Activated T-helper 2 cell treated with anti-CD3 and anti-CD28 coated beads, Interferon-gamma antibody, Interleukin-2, Interleukin-4, amounts not matched to agents 10 μg/mL and 5 μg/mL and 100 μg/mL, durations not matched to agents 14 hours and 24 hours and 36 hours (primary cell): ENCODE measurements around the gene MRTFB. TPM values are rescaled to one million over a fixed set of nuclear protein-coding genes. Genes with fewer than 3 reads are reported as not detected.
"Not testable (repeated sequence)": the region's sequence is repeated elsewhere in the genome, so short reads cannot be mapped to it uniquely, and the experiment has no call there.

Source experiments
- DNase-seq: peaks from one replicate; pipeline ENCODE4 v3.0.0; 2021; ENCODE audit warnings: low spot score
- H3K27ac Mint-ChIP-seq: one replicate; pipeline ENCODE4 v1.8.0; 2021; ENCODE audit warnings: mixed read lengths
- H3K27me3 Mint-ChIP-seq: one replicate; pipeline ENCODE4 v1.8.0; 2021; ENCODE audit warnings: low read depth, mixed read lengths
- H3K36me3 Mint-ChIP-seq: one replicate; pipeline ENCODE4 v1.8.0; 2021; ENCODE audit warnings: low read depth, mixed read lengths
- H3K4me1 Mint-ChIP-seq: one replicate; pipeline ENCODE4 v1.8.0; 2021; ENCODE audit warnings: low read depth, mixed read lengths
- H3K4me3 Mint-ChIP-seq: one replicate; pipeline ENCODE4 v1.8.0; 2021; ENCODE audit warnings: low read depth, mild to moderate bottlenecking, moderate library complexity, mixed read lengths
- H3K9me3 Mint-ChIP-seq: one replicate; pipeline ENCODE4 v1.8.0; 2021; ENCODE audit warnings: mixed read lengths
- intact Hi-C: fragments of 100-400 bp; cut with micrococcal nuclease; formaldehyde crosslinking; loops from one replicate; pipeline ENCODE4 v1.15.1; 2023
- total RNA-seq: library from RNA; stranded (reverse); gene quantifications from 2 replicates; pipeline ENCODE4 v1.2.3, GENCODE V29; 2022

The MRTFB gene
- total RNA-seq, 1 donor from 2014 or later: 13.7 TPM

DNA sequence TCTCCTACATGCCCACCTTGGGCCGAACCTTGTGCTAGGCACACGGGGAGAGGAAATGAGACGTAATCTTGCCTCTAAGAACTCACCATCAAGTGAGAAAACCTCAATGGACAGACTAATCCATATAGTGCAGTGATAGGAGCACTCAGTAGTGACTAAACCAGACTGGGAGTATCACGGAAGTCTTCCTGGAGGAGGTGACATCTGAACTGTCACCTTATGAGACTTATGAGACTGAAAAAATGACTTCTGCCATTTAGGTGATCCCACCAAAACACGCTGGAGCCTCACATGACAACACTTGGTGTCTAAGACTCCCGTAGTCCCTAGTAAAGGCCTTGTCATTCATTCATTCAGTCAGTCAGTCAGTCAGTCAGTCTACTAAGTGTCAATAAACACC, 27.3 kb upstream of the MRTFB start:
- Mint-ChIP-seq H3K4me3 (no peak overlapping the region), H3K27me3 (no peaks in the 10 kb centered on the region), H3K4me1 (peaks cover 4% of the 10 kb centered on the region), H3K36me3 (no peaks in the 10 kb centered on the region), H3K9me3 (no peaks in the 10 kb centered on the region), H3K27ac (no peak overlapping the region)
- intact Hi-C loops: no loop called here
- DNase-seq: no peak

DNA sequence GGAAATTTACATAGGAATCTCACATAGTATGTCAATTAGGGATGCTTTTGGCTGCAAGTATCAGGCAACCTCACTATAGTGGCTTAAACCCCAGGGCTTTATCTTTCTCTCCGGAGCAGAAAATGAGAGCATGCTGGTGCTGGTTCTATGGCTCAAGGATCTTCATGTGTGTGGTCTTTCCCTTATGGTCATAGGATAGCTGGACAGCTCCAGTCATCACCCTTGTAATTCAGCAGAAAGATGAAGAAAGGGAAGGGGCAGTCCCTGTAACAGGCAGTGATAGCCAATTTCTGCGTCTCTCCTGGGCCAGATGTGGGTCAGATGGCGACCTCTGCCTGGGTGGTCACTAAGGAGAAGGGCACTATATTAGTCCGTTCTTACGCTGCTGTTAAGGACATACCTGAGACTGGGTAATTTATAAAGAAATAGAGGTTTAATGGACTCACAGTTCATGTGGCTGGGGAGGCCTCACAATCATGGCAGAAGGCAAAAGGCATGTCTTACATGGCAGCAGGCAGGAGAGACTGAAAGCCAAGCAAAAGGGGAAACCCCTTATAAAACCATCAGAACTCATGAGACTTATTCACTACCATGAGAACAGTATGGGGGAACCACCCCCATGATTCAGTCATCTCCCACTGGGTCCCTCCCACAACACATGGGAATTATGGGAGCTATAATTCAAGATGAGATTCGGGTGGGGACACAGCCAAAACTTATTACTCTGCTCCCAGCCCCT, 23.8 kb upstream of the MRTFB start:
- not testable (repeated sequence) for H3K4me1 Mint-ChIP-seq

DNA sequence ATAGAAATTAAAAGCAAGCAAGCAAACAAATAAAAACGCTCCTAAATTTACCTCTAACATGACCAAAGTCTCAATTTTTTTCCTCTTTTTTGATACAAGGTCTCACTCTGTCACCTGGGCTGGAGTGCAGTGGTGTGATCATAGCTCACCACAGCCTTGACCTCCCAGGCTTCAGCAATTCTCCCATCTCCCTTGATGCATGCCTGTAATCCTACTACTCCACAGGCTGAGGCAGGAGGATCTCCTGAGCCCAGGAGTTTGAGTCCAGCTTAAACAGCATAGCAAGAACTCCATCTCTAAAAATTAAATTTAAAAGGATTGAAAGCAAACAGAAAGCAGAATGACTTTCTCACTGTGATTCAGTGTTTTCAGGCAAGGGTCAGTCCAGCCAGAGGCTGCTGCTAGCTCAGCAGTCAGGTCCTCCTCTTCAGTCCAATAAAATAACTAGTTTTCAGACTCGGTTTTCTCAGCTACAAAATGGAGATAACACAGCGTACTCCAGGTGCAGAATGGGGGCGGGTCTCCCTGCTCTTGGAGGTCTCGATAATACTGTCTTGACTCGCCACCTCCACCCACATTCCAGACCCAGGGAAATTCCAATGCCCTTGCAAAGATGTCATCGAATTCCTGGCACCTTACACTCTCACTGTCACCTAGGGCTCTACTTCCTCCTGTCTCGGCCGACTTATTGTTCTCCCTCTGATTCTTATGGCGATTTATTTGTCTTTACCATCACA, 20.7 kb upstream of the MRTFB start:
- peaks cover 1% of the 10 kb centered on the region for H3K27me3 Mint-ChIP-seq
- no peak overlapping the region for H3K27ac Mint-ChIP-seq
- intact Hi-C loops: no loop called here
- no peak overlapping the region for H3K4me3 Mint-ChIP-seq
- no peaks in the 10 kb centered on the region for H3K9me3 Mint-ChIP-seq
- H3K4me1 Mint-ChIP-seq: no peaks in the 10 kb centered on the region
- no peaks in the 10 kb centered on the region for H3K36me3 Mint-ChIP-seq
- no peak for DNase-seq

More for the DNA sequence above, 23.8 kb upstream of the MRTFB start:
- H3K4me3 Mint-ChIP-seq, H3K27ac Mint-ChIP-seq, intact Hi-C loops, DNase-seq, H3K27me3 Mint-ChIP-seq, H3K9me3 Mint-ChIP-seq, H3K36me3 Mint-ChIP-seq: not testable (repeated sequence)

DNA sequence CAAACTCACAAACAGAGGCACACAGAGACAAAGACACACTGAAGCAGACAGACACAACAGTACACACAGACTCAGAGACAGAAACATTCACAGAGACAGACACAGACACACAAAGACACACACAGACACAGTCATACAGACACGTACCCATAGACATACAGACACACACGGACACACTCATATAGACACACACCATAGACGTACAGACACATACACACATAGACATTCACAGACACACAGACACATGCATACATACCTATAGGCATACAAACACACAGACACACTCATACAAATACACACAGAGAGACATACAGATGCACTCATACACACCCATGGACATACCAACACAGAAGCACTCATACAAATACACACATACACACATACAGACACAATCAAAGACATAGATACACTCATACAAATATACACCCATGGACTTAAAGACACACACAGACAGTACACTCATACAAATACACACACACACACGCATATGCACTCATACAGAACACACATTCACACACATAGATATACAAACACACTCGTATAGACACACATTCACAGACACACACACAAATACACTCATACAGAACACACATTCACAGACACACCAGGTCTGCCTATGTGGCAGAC, 19.9 kb upstream of the MRTFB start:
- no peaks in the 10 kb centered on the region for H3K36me3 Mint-ChIP-seq
- no peak for DNase-seq
- no peak overlapping the region for H3K4me3 Mint-ChIP-seq
- H3K27ac Mint-ChIP-seq: no peak overlapping the region
- H3K27me3 Mint-ChIP-seq: peaks cover 6% of the 10 kb centered on the region
- H3K4me1 Mint-ChIP-seq: no peaks in the 10 kb centered on the region
- intact Hi-C loops: no loop called here
- no peaks in the 10 kb centered on the region for H3K9me3 Mint-ChIP-seq

DNA sequence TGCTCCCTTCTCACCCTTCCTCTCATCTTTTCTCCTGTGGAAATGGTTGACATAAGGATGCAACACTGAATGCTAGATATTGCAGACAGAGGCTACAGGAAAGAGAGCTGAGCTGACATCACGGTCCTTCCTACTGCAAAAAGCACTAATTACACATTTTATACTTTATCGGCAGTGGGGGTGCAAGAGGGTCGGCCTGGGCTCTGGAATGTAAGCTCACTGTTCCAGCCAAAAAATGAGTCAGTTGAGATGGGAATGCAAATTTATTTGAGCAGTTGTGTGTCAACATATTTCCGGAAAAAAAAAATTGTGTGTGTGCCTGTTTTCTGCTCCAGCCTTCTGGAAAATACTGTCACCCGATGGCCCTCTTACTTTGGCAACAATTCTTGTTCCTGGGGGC, 14.1 kb upstream of the MRTFB start:
- no peak for DNase-seq
- no peak overlapping the region for H3K4me3 Mint-ChIP-seq
- H3K27me3 Mint-ChIP-seq: peaks cover 18% of the 10 kb centered on the region
- intact Hi-C loops: no loop called here
- peaks cover 4% of the 10 kb centered on the region for H3K9me3 Mint-ChIP-seq
- H3K36me3 Mint-ChIP-seq: no peaks in the 10 kb centered on the region
- no peaks in the 10 kb centered on the region for H3K4me1 Mint-ChIP-seq
- no peak overlapping the region for H3K27ac Mint-ChIP-seq

DNA sequence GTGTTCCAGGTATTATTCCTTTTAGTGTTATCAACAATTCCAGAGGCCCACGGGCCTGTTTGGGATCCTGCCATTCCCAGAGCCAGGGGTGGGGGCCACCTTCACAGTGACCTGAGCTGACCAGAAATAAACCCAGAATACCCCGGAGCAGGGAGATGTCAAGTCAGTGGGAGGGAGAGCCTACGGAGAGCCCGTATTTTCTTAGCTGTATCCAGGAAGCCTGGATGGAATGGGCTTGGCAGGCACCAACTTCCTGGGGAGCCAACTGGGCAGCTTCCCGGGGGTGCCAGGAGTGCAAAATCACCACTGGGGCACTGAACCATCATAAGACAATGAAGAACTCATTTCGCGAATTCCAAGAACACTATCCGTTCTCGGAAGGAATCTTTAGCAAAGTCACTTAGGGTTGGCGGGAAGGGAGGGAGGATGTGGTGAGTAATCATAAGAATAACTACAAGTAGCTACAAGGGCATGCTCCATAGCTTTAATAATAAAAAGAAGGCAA, 13.2 kb upstream of the MRTFB start:
- Mint-ChIP-seq H3K4me3 (no peak overlapping the region), H3K27ac (no peak overlapping the region), H3K27me3 (peaks cover 18% of the 10 kb centered on the region), H3K36me3 (no peaks in the 10 kb centered on the region), H3K9me3 (peaks cover 4% of the 10 kb centered on the region), H3K4me1 (no peaks in the 10 kb centered on the region)
- intact Hi-C loops: no loop called here
- DNase-seq: no peak

GRCh38 chr16:14061732-14062259, 9.3 kb upstream of the MRTFB start:
- peaks cover 7% of the 10 kb centered on the region for H3K27me3 Mint-ChIP-seq
- H3K9me3 Mint-ChIP-seq: peaks cover under 1% of the 10 kb centered on the region
- no peaks in the 10 kb centered on the region for H3K4me1 Mint-ChIP-seq
- no peak overlapping the region for H3K27ac Mint-ChIP-seq
- H3K4me3 Mint-ChIP-seq: no peak overlapping the region
- H3K36me3 Mint-ChIP-seq: no peaks in the 10 kb centered on the region
- intact Hi-C loops: no loop called here
- DNase-seq: no peak

DNA sequence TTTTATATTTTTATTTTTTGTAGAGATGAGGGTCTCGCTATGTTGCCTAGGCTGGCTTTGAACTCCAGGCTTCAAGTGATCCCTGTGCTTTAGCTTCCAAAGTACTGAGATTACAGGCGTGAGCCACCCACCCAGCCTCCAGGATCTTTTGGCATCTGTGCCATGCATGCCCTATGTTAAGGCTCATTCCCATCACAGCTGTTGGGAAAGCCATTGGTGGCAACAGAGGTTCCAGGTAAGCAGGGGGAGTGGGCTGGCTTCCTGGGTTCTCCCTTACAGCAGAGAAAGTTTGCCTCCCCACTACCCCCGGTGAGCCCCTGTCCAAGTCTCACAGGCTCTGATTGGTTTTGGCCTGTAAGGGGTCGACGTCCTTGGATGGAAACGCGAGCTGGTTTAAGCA, 8.9 kb upstream of the MRTFB start:
- Mint-ChIP-seq H3K4me1 (no peaks in the 10 kb centered on the region), H3K9me3 (no peaks in the 10 kb centered on the region), H3K27ac (no peak overlapping the region), H3K4me3 (no peak overlapping the region), H3K27me3 (peaks cover 3% of the 10 kb centered on the region), H3K36me3 (no peaks in the 10 kb centered on the region)
- DNase-seq: no peak
- intact Hi-C loops: no loop called here

- no peaks in the 10 kb centered on the region for H3K9me3 Mint-ChIP-seq
- no peak overlapping the region for H3K27ac Mint-ChIP-seq
- no peaks in the 10 kb centered on the region for H3K36me3 Mint-ChIP-seq
- DNase-seq: no peak
- no peaks in the 10 kb centered on the region for H3K4me1 Mint-ChIP-seq
- H3K27me3 Mint-ChIP-seq: no peaks in the 10 kb centered on the region
- no peak overlapping the region for H3K4me3 Mint-ChIP-seq
- intact Hi-C loops: no loop called here
Measured at GRCh38 chr16:14063618-14064581, 7.2 kb upstream of the MRTFB start.

DNA sequence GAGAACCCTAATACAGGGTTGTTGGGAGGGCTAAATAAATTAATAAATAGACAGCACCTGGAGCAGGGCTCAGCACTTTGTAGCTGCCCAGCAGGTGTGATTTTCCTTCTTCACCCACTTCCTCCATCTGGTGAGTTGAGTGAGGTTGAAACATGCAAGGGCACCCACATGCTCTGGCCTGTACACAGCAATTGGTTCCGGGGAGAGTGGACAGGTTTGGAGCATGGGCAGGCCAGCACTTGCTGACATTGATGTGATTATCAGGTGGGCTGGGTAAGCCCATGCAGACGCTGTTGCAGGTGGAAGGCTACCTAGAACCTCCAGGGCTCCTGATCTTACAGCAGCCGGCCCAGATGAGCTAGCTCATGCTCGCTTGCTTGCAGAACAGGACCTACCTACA, 1.3 kb upstream of the MRTFB start:
- intact Hi-C loops: loop anchor here (5.0 kb wide), 2 partner anchors 148 to 217 kb away; partner anchors contain the start of gene ERCC4
- Mint-ChIP-seq H3K27me3 (peaks cover 2% of the 10 kb centered on the region), H3K27ac (no peak overlapping the region), H3K4me3 (peak overlapping the region; percentile 85), H3K9me3 (no peaks in the 10 kb centered on the region), H3K36me3 (no peaks in the 10 kb centered on the region), H3K4me1 (peaks cover 9% of the 10 kb centered on the region)
- DNase-seq: no peak

DNA sequence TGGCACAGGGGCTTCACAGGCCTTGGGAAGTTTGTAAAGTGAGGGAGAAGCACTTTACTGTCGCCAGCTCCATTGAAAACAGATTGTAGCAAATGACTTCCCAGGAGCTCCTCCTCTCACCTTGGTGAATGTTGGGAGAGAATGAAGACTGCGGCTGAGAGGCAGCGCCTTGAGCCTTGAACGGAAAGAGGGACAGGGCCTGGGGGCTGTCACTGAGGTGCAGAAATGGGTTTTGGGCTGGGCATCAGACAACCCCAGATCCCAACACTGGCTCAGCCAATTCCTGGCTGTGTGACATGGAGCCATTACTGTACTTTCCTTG, 603 bp upstream of the MRTFB start:
- Mint-ChIP-seq H3K9me3 (no peaks in the 10 kb centered on the region), H3K27me3 (peaks cover 2% of the 10 kb centered on the region), H3K36me3 (no peaks in the 10 kb centered on the region), H3K4me1 (peaks cover 9% of the 10 kb centered on the region), H3K27ac (peak overlapping the region; percentile 72), H3K4me3 (peak overlapping the region; percentile 85)
- DNase-seq: no peak
- intact Hi-C loops: loop anchor here (5.0 kb wide), 2 partner anchors 148 to 217 kb away; partner anchors contain the start of gene ERCC4
